Ovary (tissue), 3 donors: ENCODE measurements around the gene SESTD1.

Experiments used
- CTCF ChIP-seq, 3 donors: fragments of 450-650 bp in 2 of 3; fragments of 200-600 bp in 1 of 3; IDR thresholded peaks; one replicate each; pipeline versions ENCODE4 v1.5.1 to v1.8.0; 2016 to 2022; ENCODE audit warnings: antibody characterized with exemption in 3 of 3, mild to moderate bottlenecking in 1 of 3
- EP300 ChIP-seq: sonication (generic); formaldehyde crosslinking; IDR thresholded peaks from one replicate; pipeline ENCODE4 v1.6.1; 2017; ENCODE audit warnings: antibody characterized with exemption
- donor health status: DM: no; HTN: no; CAD: no.

- TF ChIP-seq CTCF (IDR thresholded peaks at IDR 0.05) = no peak
- TF ChIP-seq EP300 = no peak
Observed at GRCh38 chr2:179184610-179185009, 80.0 kb downstream of the SESTD1 start.
